Effector memory CD8-positive, alpha-beta T cell (primary cell): Measurements from ENCODE around the gene KCNIP4.

ENCODE experiments used
- ATAC-seq: fragments of 150-1000 bp; cut with Tn5 transposase; replicated peaks from 2 replicates; pipeline ENCODE4 v1.10.0; 2021; ENCODE audit warnings: mild to moderate bottlenecking, moderate library complexity
- DNase-seq, 3 experiments: peaks; one replicate each; pipeline ENCODE4 v3.0.0; 2021
- H3K27ac Mint-ChIP-seq, 2 donors: one replicate each; pipeline ENCODE4 v1.8.0; 2022; ENCODE audit warnings: mild to moderate bottlenecking in 2 of 2, mixed read lengths in 2 of 2, moderate library complexity in 2 of 2
- H3K27me3 Mint-ChIP-seq, 2 donors: one replicate each; pipeline ENCODE4 v1.8.0; 2022; ENCODE audit warnings: mixed read lengths in 2 of 2
- H3K36me3 Mint-ChIP-seq: one replicate; pipeline ENCODE4 v1.8.0; 2022; ENCODE audit warnings: mild to moderate bottlenecking, moderate library complexity, mixed read lengths; ENCODE audit not compliant: insufficient read depth
- H3K4me1 Mint-ChIP-seq, 2 donors: one replicate each; pipeline ENCODE4 v1.8.0; 2022; ENCODE audit warnings: low read depth in 2 of 2, mixed read lengths in 2 of 2
- H3K4me3 Mint-ChIP-seq, 2 donors: one replicate each; pipeline ENCODE4 v1.8.0; 2022; ENCODE audit warnings: mild to moderate bottlenecking in 2 of 2, mixed read lengths in 2 of 2, moderate library complexity in 2 of 2
- H3K9me3 Mint-ChIP-seq, 2 donors: one replicate each; pipeline ENCODE4 v1.8.0; 2022; ENCODE audit warnings: mixed read lengths in 2 of 2

KCNIP4 gene

GRCh38 chr4:21954916-21955315 is 6.3 kb upstream of the KCNIP4 start:
- no peak overlapping the region for H3K27ac Mint-ChIP-seq
- DNase-seq (no peak), ATAC-seq (no peak)
- H3K4me3 Mint-ChIP-seq: no peak overlapping the region
- peaks cover 2 to 12% of the 10 kb centered on the region in 2 donors for H3K9me3 Mint-ChIP-seq
- H3K36me3 Mint-ChIP-seq: no peaks in the 10 kb centered on the region
- no peaks in the 10 kb centered on the region for H3K4me1 Mint-ChIP-seq
- H3K27me3 Mint-ChIP-seq: no peaks in the 10 kb centered on the region

- peaks cover 4 to 10% of the 10 kb centered on the region in 2 donors for H3K9me3 Mint-ChIP-seq
- no peaks in the 10 kb centered on the region for H3K27me3 Mint-ChIP-seq
- H3K4me1 Mint-ChIP-seq: no peaks in the 10 kb centered on the region
- H3K4me3 Mint-ChIP-seq: no peak overlapping the region
- ATAC-seq: no peak
- no peak overlapping the region for H3K27ac Mint-ChIP-seq
- DNase-seq: no peak
- H3K36me3 Mint-ChIP-seq: no peaks in the 10 kb centered on the region
Measured at GRCh38 chr4:21953653-21954052, 5.1 kb upstream of the KCNIP4 start.

- no peaks in the 10 kb centered on the region for H3K4me1 Mint-ChIP-seq
- no peak overlapping the region for H3K4me3 Mint-ChIP-seq
- peaks cover 6 to 8% of the 10 kb centered on the region in 2 donors for H3K9me3 Mint-ChIP-seq
- DNase-seq (no peak), ATAC-seq (no peak)
- H3K36me3 Mint-ChIP-seq: no peaks in the 10 kb centered on the region
- H3K27ac Mint-ChIP-seq: no peak overlapping the region
- H3K27me3 Mint-ChIP-seq: peaks cover 6 to 8% of the 10 kb centered on the region in 2 donors
Measured at GRCh38 chr4:21952549-21952948, 4.0 kb upstream of the KCNIP4 start.

- H3K4me1 Mint-ChIP-seq: no peaks in the 10 kb centered on the region
- ATAC-seq (no peak), DNase-seq (no peak)
- H3K27me3 Mint-ChIP-seq: peaks cover 7 to 12% of the 10 kb centered on the region in 2 donors
- H3K4me3 Mint-ChIP-seq: no peak overlapping the region
- H3K36me3 Mint-ChIP-seq: no peaks in the 10 kb centered on the region
- H3K9me3 Mint-ChIP-seq: peaks cover 12 to 16% of the 10 kb centered on the region in 2 donors
- no peak overlapping the region for H3K27ac Mint-ChIP-seq
Measured at GRCh38 chr4:21949073-21949457, 493 bp upstream of the KCNIP4 start.

GRCh38 chr4:21947791-21948346 is 703 bp downstream of the KCNIP4 start:
- Mint-ChIP-seq H3K4me1 (no peaks in the 10 kb centered on the region), H3K27ac (no peak overlapping the region), H3K4me3 (no peak overlapping the region), H3K9me3 (peaks cover 18 to 27% of the 10 kb centered on the region in 2 donors), H3K36me3 (no peaks in the 10 kb centered on the region), H3K27me3 (peaks cover 7 to 12% of the 10 kb centered on the region in 2 donors)
- DNase-seq (no peak), ATAC-seq (no peak)

GRCh38 chr4:21946858-21947257 is 1.7 kb downstream of the KCNIP4 start:
- Mint-ChIP-seq H3K4me3 (no peak overlapping the region), H3K27me3 (peaks cover 7 to 12% of the 10 kb centered on the region in 2 donors), H3K36me3 (no peaks in the 10 kb centered on the region), H3K9me3 (peaks cover 18 to 27% of the 10 kb centered on the region in 2 donors), H3K4me1 (no peaks in the 10 kb centered on the region), H3K27ac (no peak overlapping the region)
- DNase-seq: no peak
- ATAC-seq: no peak

GRCh38 chr4:21921526-21922180 is 26.9 kb downstream of the KCNIP4 start:
- Mint-ChIP-seq H3K36me3 (no peaks in the 10 kb centered on the region), H3K9me3 (peaks cover 0 to 6% of the 10 kb centered on the region in 2 donors), H3K4me1 (no peaks in the 10 kb centered on the region), H3K27ac (no peak overlapping the region), H3K4me3 (no peak overlapping the region), H3K27me3 (no peaks in the 10 kb centered on the region)
- ATAC-seq (no peak), DNase-seq (no peak)

- peaks cover 7 to 22% of the 10 kb centered on the region in 2 donors for H3K9me3 Mint-ChIP-seq
- DNase-seq (no peak), ATAC-seq (no peak)
- H3K4me1 Mint-ChIP-seq: no peaks in the 10 kb centered on the region
- H3K27me3 Mint-ChIP-seq: no peaks in the 10 kb centered on the region
- no peak overlapping the region for H3K27ac Mint-ChIP-seq
- peaks cover 2% of the 10 kb centered on the region for H3K36me3 Mint-ChIP-seq
- no peak overlapping the region for H3K4me3 Mint-ChIP-seq
Measured at GRCh38 chr4:21915761-21916160, 32.8 kb downstream of the KCNIP4 start.

- Mint-ChIP-seq H3K36me3 (no peaks in the 10 kb centered on the region), H3K9me3 (peaks cover 12 to 35% of the 10 kb centered on the region in 2 donors), H3K27me3 (no peaks in the 10 kb centered on the region), H3K4me3 (no peak overlapping the region), H3K27ac (no peak overlapping the region), H3K4me1 (no peaks in the 10 kb centered on the region)
- DNase-seq (no peak), ATAC-seq (no peak)
Measured at GRCh38 chr4:21901831-21902230, 46.7 kb downstream of the KCNIP4 start.

- no peaks in the 10 kb centered on the region for H3K27me3 Mint-ChIP-seq
- no peak overlapping the region for H3K27ac Mint-ChIP-seq
- no peaks in the 10 kb centered on the region for H3K4me1 Mint-ChIP-seq
- H3K4me3 Mint-ChIP-seq: no peak overlapping the region
- H3K9me3 Mint-ChIP-seq: peaks cover 12 to 34% of the 10 kb centered on the region in 2 donors
- DNase-seq: no peak
- no peaks in the 10 kb centered on the region for H3K36me3 Mint-ChIP-seq
- no peak for ATAC-seq
Measured at GRCh38 chr4:21901281-21901680, 47.3 kb downstream of the KCNIP4 start.

GRCh38 chr4:21900211-21900610 is 48.4 kb downstream of the KCNIP4 start:
- no peak for ATAC-seq
- no peaks in the 10 kb centered on the region for H3K36me3 Mint-ChIP-seq

GRCh38 chr4:21898101-21898500 is 50.5 kb downstream of the KCNIP4 start:
- H3K27ac Mint-ChIP-seq: no peak overlapping the region
- DNase-seq (no peak), ATAC-seq (no peak)
- H3K4me1 Mint-ChIP-seq: no peaks in the 10 kb centered on the region
- H3K9me3 Mint-ChIP-seq: peaks cover 8 to 33% of the 10 kb centered on the region in 2 donors
- H3K27me3 Mint-ChIP-seq: no peaks in the 10 kb centered on the region
- no peak overlapping the region for H3K4me3 Mint-ChIP-seq
- H3K36me3 Mint-ChIP-seq: no peaks in the 10 kb centered on the region

More at GRCh38 chr4:21900211-21900610, 48.4 kb downstream of the KCNIP4 start:
- no peak for DNase-seq
- Mint-ChIP-seq H3K27me3 (no peaks in the 10 kb centered on the region), H3K4me1 (no peaks in the 10 kb centered on the region), H3K27ac (no peak overlapping the region), H3K9me3 (peaks cover 8 to 27% of the 10 kb centered on the region in 2 donors), H3K4me3 (no peak overlapping the region)

GRCh38 chr4:21896767-21897166 is 51.8 kb downstream of the KCNIP4 start:
- ATAC-seq (no peak), DNase-seq (no peak)
- Mint-ChIP-seq H3K27ac (no peak overlapping the region), H3K27me3 (no peaks in the 10 kb centered on the region), H3K36me3 (no peaks in the 10 kb centered on the region), H3K4me1 (no peaks in the 10 kb centered on the region), H3K9me3 (peaks cover 3 to 27% of the 10 kb centered on the region in 2 donors), H3K4me3 (no peak overlapping the region)

- Mint-ChIP-seq H3K27ac (no peak overlapping the region), H3K36me3 (no peaks in the 10 kb centered on the region), H3K4me3 (no peak overlapping the region), H3K27me3 (no peaks in the 10 kb centered on the region), H3K9me3 (peaks cover 5 to 14% of the 10 kb centered on the region in 2 donors), H3K4me1 (no peaks in the 10 kb centered on the region)
- DNase-seq: no peak
- no peak for ATAC-seq
Measured at GRCh38 chr4:21893136-21893535, 55.4 kb downstream of the KCNIP4 start.
